Measurements from ENCODE around the gene GSPT2.
"Not testable (repeated sequence)": the region's sequence is repeated elsewhere in the genome, so short reads cannot be mapped to it uniquely, and the experiment has no call there.

GSPT2 gene

DNA sequence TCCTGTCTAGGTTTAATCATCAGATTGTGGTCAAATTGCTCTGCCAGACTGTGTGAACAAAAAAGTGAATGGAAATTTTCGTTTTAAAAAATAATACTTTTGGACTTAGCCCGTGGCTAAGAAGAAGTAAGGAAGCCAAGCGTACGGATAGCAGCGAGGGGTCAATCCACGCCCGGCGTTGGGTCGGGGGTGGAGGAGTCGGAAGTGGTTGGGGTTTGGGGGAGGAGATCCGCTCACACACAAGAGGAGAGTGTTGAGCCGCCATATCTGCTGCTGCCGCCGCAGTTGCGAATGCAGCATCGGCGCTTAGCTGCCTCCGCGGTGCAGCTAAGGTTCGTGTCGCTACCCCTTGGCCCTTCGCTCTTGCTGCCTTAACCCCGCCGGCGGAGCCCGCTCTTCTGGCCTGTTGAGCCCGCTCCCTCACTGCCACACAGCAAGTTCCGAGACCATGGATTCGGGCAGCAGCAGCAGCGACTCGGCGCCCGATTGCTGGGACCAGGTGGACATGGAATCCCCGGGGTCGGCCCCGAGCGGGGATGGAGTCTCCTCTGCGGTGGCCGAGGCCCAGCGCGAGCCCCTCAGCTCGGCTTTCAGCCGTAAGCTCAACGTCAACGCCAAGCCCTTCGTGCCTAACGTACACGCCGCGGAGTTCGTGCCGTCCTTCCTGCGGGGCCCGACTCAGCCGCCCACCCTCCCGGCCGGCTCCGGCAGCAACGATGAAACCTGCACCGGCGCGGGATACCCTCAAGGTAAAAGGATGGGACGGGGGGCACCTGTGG lies at the start of gene GSPT2:
TSS of gene GSPT2 (plus strand) at position 264 of the 779 bp plus-strand sequence. CDS start at position 449, 185 bp downstream.
- peak; percentile 46 to 89 (median 74) for DNase-seq
- intact Hi-C loops (cut with DNase I), result no loop called here

DNA sequence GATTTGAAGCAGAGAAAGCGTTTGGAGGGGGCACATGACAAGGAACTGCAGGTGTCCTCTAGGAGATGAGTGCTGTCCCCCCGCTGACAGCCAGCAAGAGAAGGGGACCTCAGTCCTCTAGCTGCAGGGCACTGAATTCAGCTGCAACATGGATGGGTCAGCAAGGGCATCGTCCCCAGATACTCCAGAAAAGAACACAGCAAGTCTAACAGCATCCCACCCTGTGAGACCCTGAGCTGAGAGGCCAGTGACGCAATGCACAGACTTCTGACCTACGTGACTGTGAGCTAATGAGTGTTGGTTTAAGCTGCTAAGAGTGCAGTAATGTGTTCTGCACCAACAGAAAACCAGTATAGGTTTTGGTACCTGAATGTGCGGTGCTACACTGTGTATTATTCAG lies 49.0 kb upstream of the GSPT2 start:
- no peak for DNase-seq
- intact Hi-C loops (cut with DNase I), result no loop called here

DNA sequence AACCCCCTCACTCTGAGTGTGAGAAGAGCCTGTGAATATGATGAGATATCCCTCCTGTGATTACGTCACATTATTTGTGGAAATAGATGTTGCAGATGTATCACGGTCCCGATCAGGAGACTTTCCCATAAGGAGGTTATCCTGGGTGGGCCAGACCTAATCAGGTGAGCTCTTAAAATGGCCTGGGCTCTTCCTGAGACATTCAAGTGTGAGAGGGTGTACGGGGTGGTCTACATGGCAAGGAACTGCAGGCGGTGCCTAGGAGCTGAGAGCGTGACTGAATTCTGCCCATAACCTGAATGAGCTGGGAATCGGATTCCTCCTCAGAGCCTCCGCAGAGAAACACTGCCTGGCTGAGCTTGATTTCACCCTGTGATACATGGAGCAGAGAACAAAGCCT lies 45.8 kb upstream of the GSPT2 start:
- intact Hi-C loops (cut with DNase I), result no loop called here
- DNase-seq, result no peak

DNA sequence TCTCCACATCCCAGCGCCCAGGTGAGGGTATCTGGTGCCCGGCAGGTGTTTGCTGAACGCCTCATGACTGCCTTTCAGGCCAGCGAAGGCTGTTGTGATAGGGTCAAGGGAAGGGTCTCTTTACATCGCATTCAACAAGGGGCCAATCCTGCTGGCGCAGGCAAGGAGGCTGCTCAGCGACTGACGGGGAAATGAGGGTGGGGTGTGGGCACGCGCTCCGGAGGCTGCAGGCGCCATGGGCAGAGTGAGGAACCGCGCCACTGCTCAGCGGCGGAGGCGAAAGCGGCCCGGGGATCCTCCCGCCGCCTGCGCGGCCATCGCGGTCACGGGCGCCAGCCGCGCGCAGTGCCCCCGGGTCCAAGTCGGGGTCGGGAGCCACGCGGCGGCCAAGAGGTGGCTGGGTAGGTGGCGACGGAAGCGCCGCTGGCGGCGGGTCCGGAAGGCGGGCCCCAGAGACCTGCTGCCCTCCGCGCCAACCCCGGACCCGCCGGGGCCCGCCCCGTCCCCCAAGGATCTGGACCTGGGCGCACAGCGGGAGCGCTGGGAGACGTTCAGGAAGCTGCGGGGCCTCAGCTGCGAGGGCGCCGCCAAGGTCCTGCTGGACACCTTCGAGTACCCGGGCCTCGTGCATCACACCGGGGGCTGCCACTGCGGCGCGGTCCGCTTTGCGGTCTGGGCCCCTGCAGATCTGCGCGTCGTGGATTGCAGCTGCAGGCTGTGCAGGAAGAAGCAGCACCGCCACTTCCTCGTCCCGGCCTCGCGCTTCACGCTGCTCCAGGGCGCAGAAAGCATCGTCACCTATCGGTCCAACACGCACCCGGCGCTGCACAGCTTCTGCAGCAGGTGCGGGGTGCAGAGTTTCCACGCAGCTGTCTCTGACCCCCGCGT lies 32.7 kb upstream of the GSPT2 start, which contains the start of gene CENPVL1:
TSS of gene CENPVL1 (plus strand) at position 236 of the 888 bp plus-strand sequence. CDS start at position 236, 0 bp downstream.
- intact Hi-C loops (cut with DNase I); DNase-seq: not testable (repeated sequence)

DNA sequence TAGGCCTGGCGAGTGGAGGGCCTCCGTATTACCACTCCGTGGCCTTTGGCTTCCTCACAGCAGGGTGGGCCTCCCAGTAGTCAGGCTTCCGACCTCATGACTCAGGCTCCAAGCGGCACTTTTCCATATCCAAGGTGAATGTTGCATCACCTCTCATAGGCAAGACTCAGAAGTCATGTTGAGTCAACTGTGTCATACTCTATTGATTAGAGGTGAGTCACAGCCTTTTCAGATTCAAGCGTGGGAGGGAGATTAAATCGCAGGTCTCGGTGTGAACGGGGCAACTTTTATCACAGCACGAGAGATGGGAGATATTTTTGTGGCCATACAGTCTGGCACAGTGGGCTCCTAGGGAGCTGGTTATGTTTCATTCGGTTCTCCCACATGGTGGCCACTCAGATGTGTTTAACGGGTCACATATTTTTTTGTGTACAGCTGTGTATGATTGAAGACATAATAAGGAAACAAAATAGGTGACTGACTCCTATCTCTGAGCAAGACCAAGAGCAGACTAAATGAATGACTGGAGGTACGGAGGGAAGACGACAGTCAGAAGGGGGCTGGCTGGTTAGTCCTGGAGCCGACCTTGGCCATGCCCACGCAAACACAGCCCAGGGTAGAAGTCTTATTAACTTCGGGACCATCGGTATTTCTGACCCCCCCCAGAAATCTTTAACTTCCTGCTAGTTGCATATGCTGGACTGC lies 30.1 kb upstream of the GSPT2 start:
- DNase-seq; intact Hi-C loops (cut with DNase I): not testable (repeated sequence)

DNA sequence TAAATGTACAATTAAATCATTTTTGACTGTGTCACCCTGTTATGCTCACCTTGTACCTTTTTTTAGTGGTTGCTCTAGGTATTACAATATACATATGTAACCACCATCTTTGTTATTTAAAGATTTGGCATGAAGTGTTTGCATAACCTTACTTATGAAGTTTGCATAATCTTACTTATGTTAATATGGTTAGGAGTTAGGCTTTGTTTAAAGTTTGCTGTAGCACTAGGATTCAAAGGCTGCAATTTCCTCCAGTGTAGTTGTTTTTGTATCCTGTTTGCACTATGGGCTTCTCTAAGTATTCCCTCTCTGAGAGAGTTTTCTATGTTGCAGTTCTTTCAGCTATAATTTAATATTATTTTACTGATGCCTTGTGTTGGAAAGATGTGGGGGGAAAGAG lies 15.0 kb upstream of the GSPT2 start:
- intact Hi-C loops (cut with DNase I), result no loop called here
- DNase-seq, result no peak

DNA sequence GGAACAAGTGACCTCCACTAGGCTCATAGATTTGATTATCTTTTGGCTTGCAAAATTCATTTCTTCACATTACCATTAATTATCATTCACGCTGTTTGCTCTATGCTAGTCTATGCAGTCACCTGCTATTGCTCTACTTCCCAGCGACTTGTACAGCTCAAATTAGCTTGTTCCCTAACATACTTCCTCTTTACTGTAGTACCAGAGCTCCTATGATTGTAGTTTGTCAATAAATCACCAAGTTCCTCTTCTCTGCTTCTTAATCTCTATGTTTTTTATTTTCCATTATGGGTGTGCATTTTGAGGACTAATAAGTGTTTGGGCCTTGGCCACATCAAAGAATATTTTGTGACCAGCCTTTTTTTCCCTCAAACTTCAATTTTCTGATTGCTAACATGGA lies 6.2 kb upstream of the GSPT2 start:
- DNase-seq, result no peak
- intact Hi-C loops (cut with DNase I), result no loop called here

DNA sequence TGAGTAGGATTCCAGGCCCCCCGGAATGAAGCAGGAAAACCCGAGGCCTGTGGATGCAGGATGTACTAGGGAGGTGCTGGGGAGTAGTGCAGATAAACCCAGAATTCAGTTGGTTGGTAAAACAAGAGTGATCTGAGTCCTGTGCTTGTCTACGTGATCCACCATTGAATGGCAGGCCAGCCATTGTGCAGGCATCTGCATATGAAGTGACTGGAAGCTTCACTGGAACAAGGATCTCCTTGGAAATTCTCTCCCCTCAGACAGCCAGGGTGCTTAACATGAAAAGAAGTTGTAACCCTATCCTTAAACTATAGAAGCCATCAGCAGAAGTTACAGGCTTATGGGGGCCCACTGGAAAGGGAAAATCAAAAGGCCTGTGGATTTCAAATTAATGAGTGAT lies 656 bp upstream of the GSPT2 start:
- no peak for DNase-seq
- intact Hi-C loops (cut with DNase I), result no loop called here

DNA sequence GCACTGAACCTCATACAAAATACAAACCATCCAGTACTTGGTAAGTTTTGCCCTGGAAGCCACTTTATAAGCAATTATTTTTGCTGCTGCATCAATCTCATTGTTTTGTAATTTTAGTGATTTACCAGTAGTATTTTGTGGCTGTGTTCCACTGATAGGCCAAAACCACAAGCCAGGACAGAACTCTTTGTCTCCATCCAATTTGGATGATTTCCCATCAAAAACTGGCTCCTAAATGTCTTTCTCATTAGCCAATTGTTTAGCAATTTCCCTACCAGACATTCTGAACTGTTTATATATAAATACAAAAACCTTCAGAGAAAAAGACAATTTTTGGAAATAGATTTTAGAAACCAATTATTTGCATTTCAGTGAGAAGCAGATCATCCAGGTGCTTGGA lies 4.4 kb downstream of the GSPT2 start:
- intact Hi-C loops (cut with DNase I), result no loop called here

DNA sequence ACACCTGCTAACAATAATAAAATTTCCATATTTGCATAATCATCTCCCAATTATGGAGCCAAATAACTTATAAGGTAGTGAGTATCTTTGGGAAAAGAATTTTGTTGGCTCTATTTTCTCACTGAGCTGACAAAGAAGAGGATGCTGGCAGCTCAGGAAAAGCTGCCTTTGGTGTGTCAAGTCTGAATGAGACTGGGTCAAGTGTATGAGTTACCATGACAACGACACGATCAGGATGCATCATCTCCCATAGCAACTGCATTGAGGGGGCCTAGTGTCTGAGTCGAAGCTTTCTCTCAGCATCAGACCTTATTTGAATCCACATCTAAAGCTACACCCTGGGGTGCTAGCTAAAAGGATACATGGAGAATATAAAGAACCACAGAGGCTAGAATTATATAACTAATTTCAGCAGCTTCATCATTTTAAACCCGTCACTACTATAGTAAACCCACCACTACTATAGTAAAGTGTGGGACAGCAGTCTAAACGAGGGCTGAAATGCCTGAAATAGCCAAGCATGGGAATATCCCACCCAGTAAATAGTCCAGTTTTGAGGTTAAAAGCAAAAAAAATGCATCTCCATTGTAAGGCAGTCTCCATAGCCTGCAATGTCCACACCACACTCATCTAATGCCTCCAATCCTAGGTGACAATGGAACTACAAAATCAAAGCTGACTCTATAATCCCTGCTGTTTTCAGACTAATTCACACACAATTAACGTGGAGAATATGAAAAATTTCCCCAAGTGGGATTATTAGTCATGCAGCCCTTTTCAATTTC lies 16.0 kb downstream of the GSPT2 start:
- DNase-seq, result peak in 34 of 42 donors; percentile 4 to 80 (median 38)
- intact Hi-C loops (cut with DNase I), result no loop called here

More for the DNA sequence above, 4.4 kb downstream of the GSPT2 start:
- DNase-seq, result no peak

DNA sequence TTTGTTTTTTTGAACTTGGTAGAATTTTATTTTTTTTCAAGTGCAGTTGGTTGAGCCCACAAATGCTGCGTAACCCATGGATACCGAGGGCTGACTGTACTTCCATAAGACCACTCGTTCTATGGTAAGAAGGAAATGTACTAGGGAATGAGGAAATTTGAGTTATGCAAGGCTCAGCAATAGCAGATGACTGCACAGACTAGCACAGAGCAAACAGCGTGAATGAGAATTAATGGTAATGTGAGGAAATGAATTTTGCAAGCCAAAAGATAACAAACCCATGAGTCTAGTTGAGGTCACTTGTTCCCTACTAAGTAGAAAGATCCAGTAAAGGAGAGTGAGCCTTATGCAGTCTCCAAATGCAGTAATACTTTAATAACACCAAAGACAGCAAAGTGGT lies 17.4 kb downstream of the GSPT2 start:
- DNase-seq, result no peak
- intact Hi-C loops (cut with DNase I), result no loop called here

DNA sequence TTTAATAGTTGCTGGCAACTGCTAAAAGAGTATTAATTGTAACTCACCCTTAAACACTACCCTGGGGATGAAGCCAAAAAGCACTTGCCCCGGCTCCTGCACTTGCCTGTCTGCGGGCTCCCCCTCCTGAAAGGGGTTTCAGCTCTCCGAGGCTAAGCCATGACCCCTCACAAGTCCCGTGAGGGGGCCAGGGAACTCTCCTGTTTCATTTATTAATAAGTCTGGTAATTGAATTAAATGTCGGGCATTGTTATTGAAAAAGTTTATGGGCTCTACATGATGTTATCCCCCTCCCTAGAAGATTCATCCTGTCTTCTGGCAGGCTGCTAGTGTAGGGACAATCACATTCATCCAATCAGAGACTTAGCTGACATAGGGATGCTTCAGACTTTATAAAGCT lies 23.3 kb downstream of the GSPT2 start:
- intact Hi-C loops (cut with DNase I), result no loop called here
- no peak for DNase-seq

DNA sequence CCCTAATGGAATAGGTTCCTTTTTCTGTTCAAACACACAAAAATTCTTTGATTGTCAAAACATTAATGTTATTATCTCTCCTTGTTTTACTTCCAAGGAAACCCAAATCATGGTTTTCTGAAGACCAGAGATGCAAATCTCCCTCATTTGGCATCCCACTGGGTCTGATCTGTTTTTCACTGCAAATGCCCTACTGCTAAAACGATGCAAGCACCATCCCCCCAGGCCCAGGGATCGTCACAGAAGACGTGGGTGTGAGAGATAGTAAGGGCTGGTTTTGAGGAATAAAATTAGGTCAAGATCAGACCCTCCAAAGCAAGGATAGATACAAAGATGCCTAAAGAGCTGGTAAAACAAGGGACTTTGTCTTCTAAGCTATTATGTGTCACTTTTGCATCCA lies 33.6 kb downstream of the GSPT2 start:
- intact Hi-C loops (cut with DNase I), result no loop called here

DNA sequence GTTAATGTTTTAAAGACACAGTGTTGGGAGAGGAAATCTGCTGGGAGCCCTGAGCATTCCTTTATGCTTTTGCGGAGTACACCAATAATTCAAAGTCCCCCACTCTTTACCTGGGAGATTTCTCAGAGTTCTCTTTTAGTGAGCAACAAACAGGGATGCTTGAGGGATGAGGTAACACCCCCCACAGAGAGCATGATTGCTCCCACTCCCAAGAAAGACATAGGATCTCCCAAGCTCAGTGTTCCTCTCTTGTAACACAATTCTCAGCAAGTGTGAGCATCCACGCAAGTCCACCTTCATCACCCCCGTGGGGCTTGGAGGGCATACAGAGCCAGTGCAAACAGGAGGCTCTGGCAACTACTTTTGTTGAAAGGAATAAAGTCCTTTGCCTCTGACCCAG lies 36.1 kb downstream of the GSPT2 start:
- DNase-seq, result no peak
- intact Hi-C loops (cut with DNase I), result no loop called here

More for the DNA sequence above, 33.6 kb downstream of the GSPT2 start:
- no peak for DNase-seq

DNA sequence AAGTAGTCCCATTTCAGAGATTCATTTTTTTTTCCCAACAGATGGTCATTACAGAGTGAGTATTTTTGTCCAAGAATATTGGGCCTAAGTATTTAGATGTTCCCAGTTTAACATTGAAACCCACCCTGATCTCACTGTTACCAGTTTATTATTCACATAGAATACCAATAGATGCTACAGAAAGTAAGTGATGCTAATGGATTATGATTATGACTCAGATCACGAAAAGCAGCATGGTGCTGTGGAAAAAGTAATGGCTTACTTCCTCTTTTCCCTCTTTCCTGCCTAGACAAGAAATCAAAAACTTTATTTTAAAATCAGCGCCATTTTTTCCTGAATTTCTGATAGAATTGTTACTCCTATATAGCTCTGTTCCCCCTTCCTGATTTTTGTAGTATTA lies 51.9 kb downstream of the GSPT2 start:
- intact Hi-C loops (cut with DNase I), result no loop called here
- no peak for DNase-seq

Data from head of caudate nucleus (tissue), 42 donors.